ENCODE measurements around the gene ALDH3B2. TPM values are rescaled to one million over a fixed set of nuclear protein-coding genes. Genes with fewer than 3 reads are reported as not detected.

The ALDH3B2 gene
- total and polyA plus RNA-seq, 2 experiments from 2014 or later, result 1.6 to 2.5 TPM

GRCh38 chr11:67698247-67698646 is 23.8 kb upstream of the ALDH3B2 start:
- WGBS (ENCODE audit: low lambda C conversion rate, missing lambda C conversion rate), result 92% methylated on average over 6 of the region's 6 CpGs
- no peak overlapping the region for H3K27ac ChIP-seq
- no peaks in the 10 kb centered on the region for H3K79me2 ChIP-seq
- no peak overlapping the region for H3K4me3 ChIP-seq
- H3K4me2 ChIP-seq, result no peak overlapping the region
- H3K27me3 ChIP-seq, result no peaks in the 10 kb centered on the region
- TF ChIP-seq CTCF (IDR thresholded peaks at IDR 0.05; ENCODE audit: poor library complexity), result no peak
- no peak for TF ChIP-seq EZH2 (IDR thresholded peaks at IDR 0.05; ENCODE audit: borderline replicate concordance)
- TF ChIP-seq EZH2phosphoT487 (IDR thresholded peaks at IDR 0.05; ENCODE audit: low read depth, severe bottlenecking, unreplicated experiment), result no peak
- H3K36me3 ChIP-seq (replicated peaks; ENCODE audit: insufficient read depth, low read depth), result no peaks in the 10 kb centered on the region
- DNase-seq (ENCODE audit: low spot score), result no peak
- no peaks in the 10 kb centered on the region for H3K9me3 ChIP-seq (ENCODE audit: low read depth)
- no peaks in the 10 kb centered on the region for H4K20me1 ChIP-seq (ENCODE audit: insufficient read depth, poor library complexity, severe bottlenecking)
- no peaks in the 10 kb centered on the region for H3K4me1 ChIP-seq (ENCODE audit: insufficient read depth)
- no peak overlapping the region for H2AFZ ChIP-seq
- H3K9me2 ChIP-seq (replicated peaks; ENCODE audit: insufficient read depth), result no peaks in the 10 kb centered on the region

GRCh38 chr11:67697846-67698245 is 23.4 kb upstream of the ALDH3B2 start:
- TF ChIP-seq EZH2phosphoT487 (IDR thresholded peaks at IDR 0.05; ENCODE audit: low read depth, severe bottlenecking, unreplicated experiment) (no peak), EZH2 (IDR thresholded peaks at IDR 0.05; ENCODE audit: borderline replicate concordance) (no peak), CTCF (IDR thresholded peaks at IDR 0.05; ENCODE audit: poor library complexity) (no peak)
- Histone ChIP-seq H3K79me2 (no peaks in the 10 kb centered on the region), H3K36me3 (replicated peaks; ENCODE audit: insufficient read depth, low read depth) (no peaks in the 10 kb centered on the region), H3K9me3 (ENCODE audit: low read depth) (no peaks in the 10 kb centered on the region), H4K20me1 (ENCODE audit: insufficient read depth, poor library complexity, severe bottlenecking) (no peaks in the 10 kb centered on the region), H3K4me3 (no peak overlapping the region), H3K27ac (no peak overlapping the region), H3K4me2 (no peak overlapping the region), H2AFZ (no peak overlapping the region), H3K4me1 (ENCODE audit: insufficient read depth) (no peaks in the 10 kb centered on the region), H3K27me3 (no peaks in the 10 kb centered on the region), H3K9me2 (replicated peaks; ENCODE audit: insufficient read depth) (no peaks in the 10 kb centered on the region)
- DNase-seq (ENCODE audit: low spot score), result no peak
- WGBS (ENCODE audit: low lambda C conversion rate, missing lambda C conversion rate), result 87% methylated on average over 4 of the region's 4 CpGs

DNA sequence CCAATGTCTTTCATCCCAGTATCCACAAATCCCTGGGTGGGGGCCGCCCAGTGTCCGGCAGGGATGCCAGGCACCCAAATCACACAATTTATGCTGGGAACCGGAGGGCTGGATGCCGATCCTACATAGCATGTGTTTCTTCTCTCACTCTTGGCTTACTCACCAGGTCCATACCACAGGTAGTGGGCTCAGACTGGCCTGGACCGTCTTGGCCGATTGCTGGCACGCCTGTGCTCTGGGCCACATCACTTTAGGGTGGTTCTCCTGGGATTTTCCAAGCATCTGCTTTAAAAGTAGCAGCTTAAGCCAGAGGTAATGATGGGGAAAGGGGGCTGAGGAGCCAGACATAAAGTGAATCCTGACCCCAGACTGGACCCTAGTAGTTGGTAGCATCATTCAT is 22.6 kb upstream of the ALDH3B2 start:
- H3K4me2 ChIP-seq, result no peak overlapping the region
- no peaks in the 10 kb centered on the region for H4K20me1 ChIP-seq (ENCODE audit: insufficient read depth, poor library complexity, severe bottlenecking)
- no peaks in the 10 kb centered on the region for H3K36me3 ChIP-seq (replicated peaks; ENCODE audit: insufficient read depth, low read depth)
- no peak overlapping the region for H3K27ac ChIP-seq
- H3K27me3 ChIP-seq, result no peaks in the 10 kb centered on the region
- H3K9me2 ChIP-seq (replicated peaks; ENCODE audit: insufficient read depth), result no peaks in the 10 kb centered on the region
- no peak overlapping the region for H3K4me3 ChIP-seq
- H3K4me1 ChIP-seq (ENCODE audit: insufficient read depth), result no peaks in the 10 kb centered on the region
- TF ChIP-seq EZH2phosphoT487 (IDR thresholded peaks at IDR 0.05; ENCODE audit: low read depth, severe bottlenecking, unreplicated experiment), result no peak
- no peak for TF ChIP-seq CTCF (IDR thresholded peaks at IDR 0.05; ENCODE audit: poor library complexity)
- TF ChIP-seq EZH2 (IDR thresholded peaks at IDR 0.05; ENCODE audit: borderline replicate concordance), result no peak
- H3K9me3 ChIP-seq (ENCODE audit: low read depth), result no peaks in the 10 kb centered on the region
- no peaks in the 10 kb centered on the region for H3K79me2 ChIP-seq
- no peak for DNase-seq (ENCODE audit: low spot score)
- no peak overlapping the region for H2AFZ ChIP-seq
- 96% methylated on average over 7 of the region's 7 CpGs for WGBS (ENCODE audit: low lambda C conversion rate, missing lambda C conversion rate)

- 94% methylated on average over 12 of the region's 12 CpGs for WGBS (ENCODE audit: low lambda C conversion rate, missing lambda C conversion rate)
- H3K27ac ChIP-seq, result no peak overlapping the region
- no peak overlapping the region for H3K4me2 ChIP-seq
- H3K27me3 ChIP-seq, result no peaks in the 10 kb centered on the region
- H3K4me1 ChIP-seq (ENCODE audit: insufficient read depth), result no peaks in the 10 kb centered on the region
- no peaks in the 10 kb centered on the region for H3K9me3 ChIP-seq (ENCODE audit: low read depth)
- no peak for DNase-seq (ENCODE audit: low spot score)
- H3K9me2 ChIP-seq (replicated peaks; ENCODE audit: insufficient read depth), result no peaks in the 10 kb centered on the region
- no peaks in the 10 kb centered on the region for H4K20me1 ChIP-seq (ENCODE audit: insufficient read depth, poor library complexity, severe bottlenecking)
- no peak overlapping the region for H3K4me3 ChIP-seq
- H2AFZ ChIP-seq, result no peak overlapping the region
- TF ChIP-seq EZH2 (IDR thresholded peaks at IDR 0.05; ENCODE audit: borderline replicate concordance), result no peak
- TF ChIP-seq EZH2phosphoT487 (IDR thresholded peaks at IDR 0.05; ENCODE audit: low read depth, severe bottlenecking, unreplicated experiment), result no peak
- no peak for TF ChIP-seq CTCF (IDR thresholded peaks at IDR 0.05; ENCODE audit: poor library complexity)
- H3K36me3 ChIP-seq (replicated peaks; ENCODE audit: insufficient read depth, low read depth), result no peaks in the 10 kb centered on the region
- no peaks in the 10 kb centered on the region for H3K79me2 ChIP-seq
These were observed 21.2 kb upstream of the ALDH3B2 start for GRCh38 chr11:67695606-67696005.
